ENCODE data around the gene WDR33. TPM values are rescaled to one million over a fixed set of nuclear protein-coding genes. Genes with fewer than 3 reads are reported as not detected.
A peak's percentile ranks its signal among the peaks of the same experiment; 100 is the strongest.

Gene WDR33
- total RNA-seq, 4 donors from 2014 or later: 35.2 to 48.0 (median 36.6) TPM

- DNase-seq: no peak
- Histone ChIP-seq H3K27ac (peak overlapping the region; percentile 84 to 95 (median 86)), H3K36me3 (no peaks in the 10 kb centered on the region), H3K27me3 (peaks cover 73% of the 10 kb centered on the region), H3K4me1 (peaks cover 5 to 25% (median 18%) of the 10 kb centered on the region in 4 donors), H3K4me3 (peak overlapping the region; percentile 4 to 70 (median 55)), H3K9me3 (no peaks in the 10 kb centered on the region)
- 51% methylated on average over 20 of the region's 20 CpGs; no CpG with 5 or more reads in 1 of the 2 donors for WGBS, 2 donors (ENCODE audit: low coverage in 1 of 2)
- TF ChIP-seq POLR2AphosphoS5 (IDR thresholded peaks at IDR 0.05): no peak
- no peak for TF ChIP-seq EP300 (IDR thresholded peaks at IDR 0.05; ENCODE audit: low read depth)
- TF ChIP-seq CTCF (IDR thresholded peaks at IDR 0.05): no peak
- TF ChIP-seq POLR2A (IDR thresholded peaks at IDR 0.05): no peak
- in situ Hi-C loops (cut with MboI; ENCODE audit: low pct_ligation_motif_present in 1 of 4, low pct_unique_long_range_greater_than_20kb in 1 of 4, low sequenced_read_pairs in 3 of 4) (no loop called here), intact Hi-C loops (cut with DNase I; ENCODE audit: low total_unique reads) (no loop called here)
These were observed 138.4 kb downstream of the WDR33 start for GRCh38 chr2:127672341-127673224.

- H3K4me3 ChIP-seq: peak overlapping the region in 3 of 4 donors; percentile 42 to 70 (median 68)
- WGBS, 2 donors (ENCODE audit: low coverage in 1 of 2): 65% methylated on average over 13 of the region's 14 CpGs; no CpG with 5 or more reads in 1 of the 2 donors
- H3K36me3 ChIP-seq: no peaks in the 10 kb centered on the region
- DNase-seq: no peak
- H3K27me3 ChIP-seq: peaks cover 72% of the 10 kb centered on the region
- peak overlapping the region; percentile 84 to 95 (median 86) for H3K27ac ChIP-seq
- H3K4me1 ChIP-seq: peaks cover 3 to 25% (median 18%) of the 10 kb centered on the region in 4 donors
- in situ Hi-C loops (cut with MboI; ENCODE audit: low pct_ligation_motif_present in 1 of 4, low pct_unique_long_range_greater_than_20kb in 1 of 4, low sequenced_read_pairs in 3 of 4) (no loop called here), intact Hi-C loops (cut with DNase I; ENCODE audit: low total_unique reads) (no loop called here)
- no peak for TF ChIP-seq EP300 (IDR thresholded peaks at IDR 0.05; ENCODE audit: low read depth)
- no peak for TF ChIP-seq POLR2A (IDR thresholded peaks at IDR 0.05)
- no peak for TF ChIP-seq POLR2AphosphoS5 (IDR thresholded peaks at IDR 0.05)
- TF ChIP-seq CTCF (IDR thresholded peaks at IDR 0.05): no peak
- H3K9me3 ChIP-seq: no peaks in the 10 kb centered on the region
These were observed 139.2 kb downstream of the WDR33 start for GRCh38 chr2:127671557-127672302.

DNA sequence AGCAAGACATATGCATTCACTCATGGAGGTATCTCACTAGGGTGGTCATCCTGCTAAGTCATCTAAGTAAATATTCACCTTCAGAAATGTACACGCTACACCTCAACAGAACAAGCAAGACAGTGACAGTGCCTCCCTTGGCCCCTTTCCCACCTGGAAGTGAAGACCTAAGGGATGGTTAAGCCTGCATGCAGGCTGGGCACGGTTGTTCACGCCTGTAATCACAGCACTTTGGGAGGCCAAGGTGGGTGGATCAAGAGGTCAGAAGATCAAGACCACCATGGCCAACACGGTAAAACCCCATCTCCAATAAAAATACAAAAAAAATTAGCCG, 140.0 kb downstream of the WDR33 start:
- peak overlapping the region; percentile 84 to 95 (median 86) for H3K27ac ChIP-seq
- TF ChIP-seq CTCF (IDR thresholded peaks at IDR 0.05): no peak
- TF ChIP-seq POLR2A (IDR thresholded peaks at IDR 0.05): no peak
- no peak for TF ChIP-seq POLR2AphosphoS5 (IDR thresholded peaks at IDR 0.05)
- TF ChIP-seq EP300 (IDR thresholded peaks at IDR 0.05; ENCODE audit: low read depth): no peak
- no peaks in the 10 kb centered on the region for H3K36me3 ChIP-seq
- H3K9me3 ChIP-seq: no peaks in the 10 kb centered on the region
- H3K4me3 ChIP-seq: no peak overlapping the region
- in situ Hi-C loops (cut with MboI; ENCODE audit: low pct_ligation_motif_present in 1 of 4, low pct_unique_long_range_greater_than_20kb in 1 of 4, low sequenced_read_pairs in 3 of 4): no loop called here
- DNase-seq: no peak
- peaks cover 72% of the 10 kb centered on the region for H3K27me3 ChIP-seq
- H3K4me1 ChIP-seq: peaks cover 0 to 27% (median 17%) of the 10 kb centered on the region in 4 donors
- 64 to 100% methylated on average over 1 to 5 of the region's 5 CpGs for WGBS, 2 donors (ENCODE audit: low coverage in 1 of 2)
- intact Hi-C loops (cut with DNase I; ENCODE audit: low total_unique reads): no loop called here
